T-cell (primary cell): ENCODE results near the gene RAB36. TPM values are rescaled to one million over a fixed set of nuclear protein-coding genes. Genes with fewer than 3 reads are reported as not detected.

Experiments
- ATAC-seq, 4 experiments: fragments of 200-7000 bp in 3 of 4; fragments of 150-1000 bp in 1 of 4; cut with Tn5 transposase; replicated peaks in 1 of 4; 1 replicate in 3 of 4; 2 replicates in 1 of 4; pipeline ENCODE4 v1.10.0; 2021; ENCODE audit warnings: moderate library complexity in 3 of 4, mild to moderate bottlenecking in 2 of 4, moderate number of reproducible peaks in 1 of 4
- CTCF ChIA-PET, 2 donors: fragments of 300-600 bp; sonication (Branson Sonifier 250); formaldehyde crosslinking; loops; one replicate each; lab custom pipeline; 2022; ENCODE audit warnings: antibody characterized with exemption in 2 of 2; lab: Charles Lee
- POLR2A ChIA-PET, 2 donors: fragments of 300-600 bp; sonication (Branson Sonifier 250); formaldehyde crosslinking; loops; one replicate each; lab custom pipeline; 2022; ENCODE audit warnings: antibody characterized with exemption in 2 of 2; lab: Charles Lee
- DNase-seq, 35 experiments: peaks; one replicate each; pipeline versions ENCODE4 v3.0.0 to v3.0.0-alpha.2; 2013 to 2023
- H3K27ac ChIP-seq: one replicate; pipeline ENCODE4 v1.5.1; 2013; ENCODE audit warnings: low read length
- H3K27me3 ChIP-seq, 2 experiments: replicated peaks in 1 of 2; 1 replicate in 1 of 2; 2 replicates in 1 of 2; pipeline versions ENCODE4 v1.6.1 to v1.7.0; 2013; ENCODE audit warnings: low read length in 1 of 2, mixed read lengths in 1 of 2; ENCODE audit not compliant: control insufficient read depth in 2 of 2, insufficient read depth in 2 of 2; ENCODE audit errors: extremely low read depth in 1 of 2
- H3K36me3 ChIP-seq, 2 donors: 1 replicate in 1 of 2; 2 replicates in 1 of 2; pipeline versions ENCODE4 v1.6.1 to v1.7.0; 2013; ENCODE audit warnings: low read length in 1 of 2; ENCODE audit not compliant: control insufficient read depth in 2 of 2, insufficient read depth in 1 of 2; ENCODE audit errors: extremely low read depth in 1 of 2
- H3K4me1 ChIP-seq, 2 experiments: 1 replicate in 1 of 2; 2 replicates in 1 of 2; pipeline versions ENCODE4 v1.6.1 to v1.7.0; 2013; ENCODE audit warnings: low read length in 2 of 2, mixed read lengths in 1 of 2; ENCODE audit not compliant: insufficient read depth in 2 of 2, control insufficient read depth in 1 of 2; ENCODE audit errors: extremely low read depth in 1 of 2
- H3K4me3 ChIP-seq, 2 donors: 1 replicate in 1 of 2; 2 replicates in 1 of 2; pipeline versions ENCODE4 v1.5.1 to v1.7.0; 2013; ENCODE audit warnings: mild to moderate bottlenecking in 2 of 2, low read length in 1 of 2, moderate library complexity in 1 of 2; ENCODE audit not compliant: control insufficient read depth in 1 of 2; ENCODE audit errors: extremely low read depth in 1 of 2
- H3K9me3 ChIP-seq: 2 replicates; pipeline ENCODE4 v1.7.0; 2013
- H3K27ac Mint-ChIP-seq, 2 donors: one replicate each; pipeline ENCODE4 v1.8.0; 2020 to 2021; ENCODE audit warnings: mild to moderate bottlenecking in 2 of 2, mixed read lengths in 2 of 2
- H3K27me3 Mint-ChIP-seq, 2 donors: one replicate each; pipeline ENCODE4 v1.8.0; 2021 to 2022; ENCODE audit warnings: mixed read lengths in 2 of 2
- H3K36me3 Mint-ChIP-seq: one replicate; pipeline ENCODE4 v1.8.0; 2021; ENCODE audit warnings: mixed read lengths
- H3K4me1 Mint-ChIP-seq, 3 donors: one replicate each; pipeline ENCODE4 v1.8.0; 2020 to 2022; ENCODE audit warnings: mixed read lengths in 3 of 3, mild to moderate bottlenecking in 1 of 3
- H3K4me3 Mint-ChIP-seq, 3 donors: one replicate each; pipeline ENCODE4 v1.8.0; 2020 to 2022; ENCODE audit warnings: mild to moderate bottlenecking in 3 of 3, mixed read lengths in 3 of 3, moderate library complexity in 3 of 3
- H3K9me3 Mint-ChIP-seq, 3 donors: one replicate each; pipeline ENCODE4 v1.8.0; 2020 to 2022; ENCODE audit warnings: mixed read lengths in 3 of 3
- WGBS: methylation state at CpG from one replicate; pipeline ENCODE4 v1.1.5; 2013; ENCODE audit warnings: missing lambda C conversion rate; ENCODE audit not compliant: insufficient coverage; 5-methylcytosine and 5-hydroxymethylcytosine counted together
- total RNA-seq, 35 experiments: library from RNA in 6 of 35; stranded (reverse) in 6 of 35; fragments of 120-200 nt in 1 of 35; gene quantifications; one replicate each; pipeline versions ENCODE4 v1.2.1 to v1.2.4 and lab custom pipeline; 2013 to 2026

The RAB36 gene
- total RNA-seq, 5 donors from 2014 or later (not counting 1 experiment from before 2014, with no cell fraction given): 0.18 to 1.8 (median 0.47) TPM

GRCh38 chr22:23157560-23158515 lies 12.6 kb downstream of the RAB36 start:
- H3K4me1 Mint-ChIP-seq: peaks cover 7 to 16% (median 12%) of the 10 kb centered on the region in 3 donors
- ATAC-seq (no peak), DNase-seq (no peak)
- H3K9me3 Mint-ChIP-seq: no peaks in the 10 kb centered on the region
- Histone ChIP-seq H3K27ac (no peak overlapping the region), H3K4me1 (peaks cover 8 to 13% of the 10 kb centered on the region in 2 experiments), H3K36me3 (peaks cover 0 to 2% of the 10 kb centered on the region in 2 donors), H3K9me3 (no peaks in the 10 kb centered on the region), H3K4me3 (no peak overlapping the region), H3K27me3 (no peaks in the 10 kb centered on the region)
- CTCF ChIA-PET: interaction anchor here (0.5 to 0.6 kb wide), 3 partner anchors 16 to 404 kb away, joined by 3 to 7 read pairs (median 5); no protein-coding TSS in a partner anchor
- POLR2A ChIA-PET: no interaction called here
- H3K27me3 Mint-ChIP-seq: no peaks in the 10 kb centered on the region
- H3K27ac Mint-ChIP-seq: no peak overlapping the region
- 85% methylated on average over 21 of the region's 22 CpGs for WGBS
- H3K36me3 Mint-ChIP-seq: no peaks in the 10 kb centered on the region
- H3K4me3 Mint-ChIP-seq: no peak overlapping the region

- Histone ChIP-seq H3K4me1 (peaks cover 2 to 4% of the 10 kb centered on the region in 2 experiments), H3K9me3 (no peaks in the 10 kb centered on the region), H3K27ac (no peak overlapping the region), H3K27me3 (no peaks in the 10 kb centered on the region), H3K4me3 (no peak overlapping the region), H3K36me3 (peaks cover 0 to 2% of the 10 kb centered on the region in 2 donors)
- H3K27ac Mint-ChIP-seq: no peak overlapping the region
- no peaks in the 10 kb centered on the region for H3K9me3 Mint-ChIP-seq
- DNase-seq (no peak), ATAC-seq (no peak)
- H3K4me3 Mint-ChIP-seq: no peak overlapping the region
- peaks cover 0 to 7% (median 4%) of the 10 kb centered on the region in 3 donors for H3K4me1 Mint-ChIP-seq
- CTCF ChIA-PET: no interaction called here
- H3K36me3 Mint-ChIP-seq: no peaks in the 10 kb centered on the region
- H3K27me3 Mint-ChIP-seq: no peaks in the 10 kb centered on the region
- WGBS: 87% methylated on average over 7 of the region's 14 CpGs
- POLR2A ChIA-PET: interaction anchor here in 1 of 2 donors (0.6 kb wide), 1 partner anchor 53 kb away, joined by 3 read pairs; no protein-coding TSS in a partner anchor
Measured at GRCh38 chr22:23158516-23159290, 13.4 kb downstream of the RAB36 start.

- no peaks in the 10 kb centered on the region for H3K9me3 ChIP-seq
- DNase-seq: no peak
- Mint-ChIP-seq H3K36me3 (no peaks in the 10 kb centered on the region), H3K27ac (no peak overlapping the region), H3K4me1 (peaks cover 0 to 2% (median under 1%) of the 10 kb centered on the region in 3 donors), H3K9me3 (no peaks in the 10 kb centered on the region), H3K27me3 (no peaks in the 10 kb centered on the region), H3K4me3 (no peak overlapping the region)
- WGBS: 91% methylated on average over 5 of the region's 6 CpGs
- CTCF ChIA-PET: no interaction called here
- H3K27ac ChIP-seq: no peak overlapping the region
- POLR2A ChIA-PET: no interaction called here
- ATAC-seq: no peak
- H3K36me3 ChIP-seq: peaks cover 0 to 2% of the 10 kb centered on the region in 2 donors
- H3K4me3 ChIP-seq: no peak overlapping the region
- H3K4me1 ChIP-seq: no peaks in the 10 kb centered on the region
- no peaks in the 10 kb centered on the region for H3K27me3 ChIP-seq
Measured at GRCh38 chr22:23159291-23159630, 14.0 kb downstream of the RAB36 start.

- Mint-ChIP-seq H3K4me1 (no peaks in the 10 kb centered on the region), H3K27me3 (no peaks in the 10 kb centered on the region), H3K9me3 (no peaks in the 10 kb centered on the region), H3K4me3 (no peak overlapping the region), H3K36me3 (no peaks in the 10 kb centered on the region), H3K27ac (no peak overlapping the region)
- no peak for DNase-seq
- H3K36me3 ChIP-seq: peaks cover 0 to 2% of the 10 kb centered on the region in 2 donors
- H3K9me3 ChIP-seq: no peaks in the 10 kb centered on the region
- H3K27ac ChIP-seq: no peak overlapping the region
- no peaks in the 10 kb centered on the region for H3K27me3 ChIP-seq
- ChIA-PET POLR2A (no interaction called here), CTCF (no interaction called here)
- ATAC-seq: no peak
- H3K4me3 ChIP-seq: no peak overlapping the region
- WGBS: 83% methylated on average over 4 of the region's 4 CpGs
- no peaks in the 10 kb centered on the region for H3K4me1 ChIP-seq
Measured at GRCh38 chr22:23161029-23161428, 15.8 kb downstream of the RAB36 start.

- H3K36me3 ChIP-seq: peaks cover 0 to 2% of the 10 kb centered on the region in 2 donors
- H3K36me3 Mint-ChIP-seq: no peaks in the 10 kb centered on the region
- H3K4me1 Mint-ChIP-seq: no peaks in the 10 kb centered on the region
- H3K27me3 ChIP-seq: no peaks in the 10 kb centered on the region
- CTCF ChIA-PET: no interaction called here
- no peaks in the 10 kb centered on the region for H3K9me3 ChIP-seq
- no peak for DNase-seq
- ATAC-seq: no peak
- POLR2A ChIA-PET: no interaction called here
- no peaks in the 10 kb centered on the region for H3K27me3 Mint-ChIP-seq
- no peak overlapping the region for H3K4me3 ChIP-seq
- no peak overlapping the region for H3K27ac Mint-ChIP-seq
- no peaks in the 10 kb centered on the region for H3K4me1 ChIP-seq
- H3K4me3 Mint-ChIP-seq: no peak overlapping the region
- H3K27ac ChIP-seq: no peak overlapping the region
- WGBS: 93% methylated on average over 13 of the region's 13 CpGs
- H3K9me3 Mint-ChIP-seq: no peaks in the 10 kb centered on the region
Measured at GRCh38 chr22:23161574-23161973, 16.3 kb downstream of the RAB36 start.

GRCh38 chr22:23163665-23164064 lies 18.4 kb downstream of the RAB36 start:
- CTCF ChIA-PET: interaction anchor here in 1 of 2 donors (0.9 kb wide), 1 partner anchor 118 kb away, joined by 3 read pairs; no protein-coding TSS in a partner anchor
- WGBS: 97% methylated on average over 7 of the region's 8 CpGs
- ATAC-seq: no peak
- no peaks in the 10 kb centered on the region for H3K9me3 ChIP-seq
- no peaks in the 10 kb centered on the region for H3K36me3 Mint-ChIP-seq
- no peaks in the 10 kb centered on the region for H3K27me3 Mint-ChIP-seq
- no peak overlapping the region for H3K27ac ChIP-seq
- H3K9me3 Mint-ChIP-seq: no peaks in the 10 kb centered on the region
- H3K36me3 ChIP-seq: peaks cover 0 to 2% of the 10 kb centered on the region in 2 donors
- no peaks in the 10 kb centered on the region for H3K4me1 ChIP-seq
- no peak overlapping the region for H3K4me3 ChIP-seq
- no peak overlapping the region for H3K27ac Mint-ChIP-seq
- DNase-seq: no peak
- no peak overlapping the region for H3K4me3 Mint-ChIP-seq
- H3K27me3 ChIP-seq: peaks cover 0 to 7% of the 10 kb centered on the region in 2 experiments
- POLR2A ChIA-PET: no interaction called here
- H3K4me1 Mint-ChIP-seq: no peaks in the 10 kb centered on the region
